SK-MEL-5 (cell line): Measurements from ENCODE around the gene FAM174C. TPM values are rescaled to one million over a fixed set of nuclear protein-coding genes. Genes with fewer than 3 reads are reported as not detected.

Experiments used
- DNase-seq: peaks from one replicate; pipeline ENCODE4 v3.0.0-alpha.2; 2016; ENCODE audit warnings: low read depth, low spot score
- in situ Hi-C: cut with HindIII; loops from 2 replicates; pipeline ENCODE4 v1.10.0; 2016; ENCODE audit warnings: low sequenced_read_pairs, high pct_unique_total_duplicates, low pct_unique_long_range_greater_than_20kb
- polyA plus RNA-seq, 2 experiments: library from polyadenylated mRNA; depleted of rRNA; stranded (reverse); fragments of >200 nt; gene quantifications; 2 replicates each; pipeline ENCODE4 v1.2.3, GENCODE V29; 2015
- total RNA-seq: library from RNA; depleted of rRNA; stranded (reverse); fragments of >200 nt; shearing (Covaris generic); gene quantifications from 2 replicates; pipeline ENCODE4 v1.2.3, GENCODE V29; 2014; rRNA removed

FAM174C gene
- total RNA-seq, result 81.1 and 89.7 TPM in 2 replicates
- 217 and 296 TPM in 2 replicates for polyA plus RNA-seq (2015; cell fraction: cytosol; rRNA removed)
- polyA plus RNA-seq (2015; cell fraction: nucleus; rRNA removed), result 35.9 and 85.1 TPM in 2 replicates

DNA sequence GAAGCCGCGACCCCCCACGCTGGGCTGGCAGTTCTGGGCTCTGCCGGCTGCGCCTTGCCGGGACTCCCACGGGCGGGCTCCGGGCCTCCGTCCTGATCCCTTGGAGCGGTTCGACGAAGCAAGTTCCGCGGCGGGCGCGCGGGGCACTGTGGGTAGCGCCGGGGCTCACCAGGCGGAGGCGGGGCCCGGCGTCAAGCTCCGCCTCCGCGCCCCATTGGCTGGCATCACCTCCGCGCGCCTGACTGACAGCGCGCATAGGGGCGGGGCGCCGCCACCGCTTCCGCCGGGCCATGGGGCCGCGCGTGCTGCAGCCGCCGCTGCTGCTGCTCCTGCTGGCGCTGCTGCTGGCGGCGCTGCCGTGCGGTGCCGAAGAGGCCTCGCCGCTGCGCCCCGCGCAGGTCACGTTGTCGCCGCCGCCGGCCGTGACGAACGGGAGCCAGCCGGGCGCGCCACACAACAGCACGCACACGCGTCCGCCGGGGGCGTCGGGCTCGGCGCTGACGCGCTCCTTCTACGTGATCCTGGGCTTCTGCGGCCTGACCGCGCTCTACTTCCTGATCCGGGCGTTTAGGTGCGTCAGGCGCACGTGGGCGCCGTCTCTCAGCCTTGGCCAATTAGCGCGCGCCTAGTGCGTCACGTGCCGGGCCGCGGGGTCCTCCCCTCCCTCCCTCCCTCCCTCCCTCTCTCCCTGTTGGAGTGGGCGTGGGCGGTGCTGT, at the start of gene FAM174C:
TSS of gene FAM174C (plus strand) at position 271 of the 716 bp plus-strand sequence. CDS start at position 291, 20 bp downstream.
- peak; percentile 95 for DNase-seq
- in situ Hi-C loops, result no loop called here

DNA sequence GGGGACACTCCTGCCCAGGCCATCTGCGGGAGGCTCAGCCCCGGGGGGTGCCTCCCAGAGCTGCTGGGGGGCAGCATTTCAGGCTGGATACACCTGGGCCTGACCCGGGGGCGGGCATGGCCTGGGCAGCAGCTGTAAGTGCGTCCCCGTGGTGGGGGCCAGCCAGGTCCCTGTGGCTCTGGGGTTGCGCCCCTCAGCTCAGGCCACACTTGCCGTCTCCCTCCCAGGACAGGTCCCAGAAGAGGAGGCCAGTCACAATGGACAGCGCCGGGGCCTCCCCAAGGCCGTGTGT, 49.2 kb upstream of the FAM174C start:
- no peak for DNase-seq
- in situ Hi-C loops, result no loop called here

DNA sequence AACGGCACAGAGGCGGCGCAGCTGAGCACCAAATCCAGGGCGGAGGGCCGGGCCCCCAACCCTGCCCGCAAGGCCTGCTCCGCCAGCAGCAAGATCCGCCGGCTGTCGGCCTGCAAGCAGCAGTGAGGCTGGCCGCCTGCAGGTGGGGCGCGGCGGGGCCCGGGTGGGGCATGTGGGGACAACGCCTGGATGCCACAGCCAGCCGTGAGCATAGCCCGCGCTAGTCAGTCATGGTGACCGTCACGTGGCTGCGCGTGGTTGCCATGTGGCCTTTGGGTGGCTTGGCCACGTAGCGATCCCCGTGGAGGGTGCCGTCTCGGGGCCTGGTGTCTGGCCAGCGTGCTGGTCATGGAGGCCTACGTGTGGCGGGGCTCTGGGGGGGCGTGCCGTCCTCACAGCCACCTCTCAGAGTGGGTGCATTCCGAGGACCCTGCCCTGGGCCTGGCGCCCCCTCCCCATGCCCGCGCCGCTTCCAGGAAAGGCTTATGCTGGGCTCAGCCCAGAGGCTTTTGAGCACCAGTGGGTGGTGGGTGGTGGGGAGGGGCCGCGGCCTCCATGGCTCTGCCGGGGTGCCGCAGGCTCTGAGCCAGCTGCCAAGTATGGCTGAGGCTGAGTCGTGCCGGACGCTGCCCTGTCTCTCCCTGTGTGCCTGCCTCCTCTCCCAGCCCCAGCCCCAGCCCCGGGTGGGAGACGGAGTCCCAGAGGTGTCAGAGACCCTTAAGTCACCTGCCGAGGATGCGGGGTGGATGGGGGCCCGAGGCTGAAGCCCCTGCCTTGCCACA, 48.6 kb upstream of the FAM174C start:
- in situ Hi-C loops, result no loop called here
- no peak for DNase-seq

GRCh38 chr19:1227304-1228054, 47.9 kb upstream of the FAM174C start:
- in situ Hi-C loops, result no loop called here
- DNase-seq, result peak; percentile 52

DNA sequence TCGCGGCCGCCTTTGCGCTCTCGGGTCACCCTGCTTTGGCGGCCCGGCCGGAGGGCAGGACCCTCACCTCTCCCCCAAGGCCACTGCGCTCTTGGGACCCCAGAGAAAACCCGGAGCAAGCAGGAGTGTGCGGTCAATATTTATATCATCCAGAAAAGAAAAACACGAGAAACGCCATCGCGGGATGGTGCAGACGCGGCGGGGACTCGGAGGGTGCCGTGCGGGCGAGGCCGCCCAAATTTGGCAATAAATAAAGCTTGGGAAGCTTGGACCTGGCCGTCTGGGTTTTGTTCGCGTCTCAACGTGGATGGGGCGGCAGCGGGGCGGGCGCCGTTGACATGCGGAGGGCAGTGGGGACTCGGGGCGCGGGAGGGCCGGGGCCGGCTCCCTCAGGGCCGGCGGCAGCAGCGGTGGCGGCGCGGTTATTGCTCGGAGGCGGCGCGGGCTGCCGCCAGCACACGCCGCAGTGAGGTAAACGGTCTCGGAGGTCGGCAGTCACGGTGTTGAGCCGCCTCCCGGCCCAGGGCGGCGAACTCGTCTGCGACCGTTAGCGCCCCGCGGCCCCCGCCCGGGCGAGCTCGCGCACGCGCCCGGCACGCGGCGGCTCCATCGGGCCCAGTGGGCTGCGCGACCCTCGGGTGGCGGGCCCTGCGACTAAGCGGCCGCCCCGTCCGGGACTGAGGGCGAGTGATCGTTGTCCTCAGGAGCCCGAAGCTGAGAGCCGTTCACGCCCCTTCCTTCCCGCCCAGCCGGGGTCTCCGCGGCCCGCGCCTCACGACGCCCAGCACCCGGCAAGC, 47.0 kb upstream of the FAM174C start:
- no peak for DNase-seq
- in situ Hi-C loops, result no loop called here

GRCh38 chr19:1229056-1229923, 46.0 kb upstream of the FAM174C start:
- in situ Hi-C loops, result no loop called here

GRCh38 chr19:1229924-1230782, 45.2 kb upstream of the FAM174C start:
- in situ Hi-C loops, result no loop called here
- no peak for DNase-seq

More at GRCh38 chr19:1229056-1229923, 46.0 kb upstream of the FAM174C start:
- DNase-seq, result no peak

- in situ Hi-C loops, result no loop called here
- no peak for DNase-seq
These were observed 44.4 kb upstream of the FAM174C start for GRCh38 chr19:1230783-1231489.

GRCh38 chr19:1231729-1232637, 43.3 kb upstream of the FAM174C start:
- in situ Hi-C loops, result no loop called here
- no peak for DNase-seq

- in situ Hi-C loops, result no loop called here
- no peak for DNase-seq
These were observed 42.7 kb upstream of the FAM174C start for GRCh38 chr19:1232652-1233072.

GRCh38 chr19:1233115-1233667, 42.1 kb upstream of the FAM174C start:
- no peak for DNase-seq
- in situ Hi-C loops, result no loop called here

- DNase-seq, result no peak
- in situ Hi-C loops, result no loop called here
These were observed 41.0 kb upstream of the FAM174C start for GRCh38 chr19:1234051-1234954.

DNA sequence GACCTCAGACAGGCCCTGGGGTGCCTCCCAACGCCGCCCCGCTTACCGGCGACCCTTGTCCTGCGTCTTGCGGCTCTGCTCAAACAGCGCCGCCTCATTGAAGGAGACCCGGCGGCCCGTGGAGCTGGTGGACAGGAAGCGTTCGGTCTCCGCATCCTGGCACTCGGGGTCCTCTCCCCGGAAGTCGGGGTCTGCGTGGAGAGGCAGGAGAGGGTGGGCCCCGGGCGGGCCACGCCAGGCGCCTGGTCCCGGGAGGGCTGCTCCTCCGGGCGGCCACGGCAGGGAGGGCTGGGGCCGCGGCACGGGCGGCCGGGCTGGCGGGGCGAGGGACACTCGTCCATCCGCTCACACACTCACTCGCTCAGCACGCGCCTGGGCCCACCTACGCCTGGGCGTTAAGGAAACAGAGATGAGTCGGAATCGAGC, 40.4 kb upstream of the FAM174C start:
- DNase-seq, result no peak
- in situ Hi-C loops, result no loop called here
